Panc1 (cell line): ENCODE measurements around the gene RASSF7.

Source experiments
- POLR2AphosphoS5 ChIP-seq: IDR thresholded peaks from 2 replicates; pipeline ENCODE4 v1.6.1; 2012; ENCODE audit warnings: mild to moderate bottlenecking, low read depth, low read length, moderate library complexity
- SIN3A ChIP-seq: IDR thresholded peaks from 2 replicates; pipeline ENCODE4 v1.6.1; 2012; ENCODE audit warnings: low read depth, mild to moderate bottlenecking, low read length, moderate library complexity, borderline replicate concordance; ENCODE audit not compliant: insufficient read depth
- TF ChIP-seq, protein P1 (sequence below), 2 experiments: IDR thresholded peaks; 2 replicates each; pipeline ENCODE4 v1.6.1; 2011 to 2012; ENCODE audit warnings: low read depth in 2 of 2, control low read depth in 1 of 2, low read length in 1 of 2, mild to moderate bottlenecking in 1 of 2, moderate library complexity in 1 of 2; ENCODE audit not compliant: insufficient read depth in 1 of 2
- TF ChIP-seq, protein P2 (sequence below): fragments of 450-650 bp; IDR thresholded peaks from 2 replicates; pipeline ENCODE4 v1.5.1; 2017; ENCODE audit warnings: mild to moderate bottlenecking

DNA sequence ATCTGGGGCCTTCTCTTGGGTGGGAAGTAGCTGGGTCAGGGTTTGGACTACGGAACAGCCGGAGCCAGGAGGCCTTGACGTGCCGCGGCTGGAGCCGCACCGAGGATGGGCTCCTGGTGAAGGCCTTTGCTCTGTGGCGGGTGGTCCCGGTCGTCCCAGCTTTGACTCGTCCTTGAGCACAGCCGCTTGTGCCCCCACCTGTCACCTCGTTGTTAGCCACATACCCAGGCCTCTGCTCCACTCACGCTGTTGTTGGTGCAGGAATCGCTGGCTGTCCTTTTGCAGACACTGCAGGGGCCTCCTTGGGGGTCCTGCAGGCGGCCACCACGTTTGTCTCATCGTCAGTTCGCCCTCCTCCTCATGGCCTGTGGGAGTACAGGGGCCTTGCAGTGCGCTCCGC is 32.6 kb downstream of the RASSF7 start:
- TF ChIP-seq, protein P1, sequence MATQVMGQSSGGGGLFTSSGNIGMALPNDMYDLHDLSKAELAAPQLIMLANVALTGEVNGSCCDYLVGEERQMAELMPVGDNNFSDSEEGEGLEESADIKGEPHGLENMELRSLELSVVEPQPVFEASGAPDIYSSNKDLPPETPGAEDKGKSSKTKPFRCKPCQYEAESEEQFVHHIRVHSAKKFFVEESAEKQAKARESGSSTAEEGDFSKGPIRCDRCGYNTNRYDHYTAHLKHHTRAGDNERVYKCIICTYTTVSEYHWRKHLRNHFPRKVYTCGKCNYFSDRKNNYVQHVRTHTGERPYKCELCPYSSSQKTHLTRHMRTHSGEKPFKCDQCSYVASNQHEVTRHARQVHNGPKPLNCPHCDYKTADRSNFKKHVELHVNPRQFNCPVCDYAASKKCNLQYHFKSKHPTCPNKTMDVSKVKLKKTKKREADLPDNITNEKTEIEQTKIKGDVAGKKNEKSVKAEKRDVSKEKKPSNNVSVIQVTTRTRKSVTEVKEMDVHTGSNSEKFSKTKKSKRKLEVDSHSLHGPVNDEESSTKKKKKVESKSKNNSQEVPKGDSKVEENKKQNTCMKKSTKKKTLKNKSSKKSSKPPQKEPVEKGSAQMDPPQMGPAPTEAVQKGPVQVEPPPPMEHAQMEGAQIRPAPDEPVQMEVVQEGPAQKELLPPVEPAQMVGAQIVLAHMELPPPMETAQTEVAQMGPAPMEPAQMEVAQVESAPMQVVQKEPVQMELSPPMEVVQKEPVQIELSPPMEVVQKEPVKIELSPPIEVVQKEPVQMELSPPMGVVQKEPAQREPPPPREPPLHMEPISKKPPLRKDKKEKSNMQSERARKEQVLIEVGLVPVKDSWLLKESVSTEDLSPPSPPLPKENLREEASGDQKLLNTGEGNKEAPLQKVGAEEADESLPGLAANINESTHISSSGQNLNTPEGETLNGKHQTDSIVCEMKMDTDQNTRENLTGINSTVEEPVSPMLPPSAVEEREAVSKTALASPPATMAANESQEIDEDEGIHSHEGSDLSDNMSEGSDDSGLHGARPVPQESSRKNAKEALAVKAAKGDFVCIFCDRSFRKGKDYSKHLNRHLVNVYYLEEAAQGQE (IDR thresholded peaks at IDR 0.05; ENCODE audit: insufficient read depth in 1 of 2, low read depth in 2 of 2, low read length in 1 of 2), result no peak
- TF ChIP-seq, protein P2, sequence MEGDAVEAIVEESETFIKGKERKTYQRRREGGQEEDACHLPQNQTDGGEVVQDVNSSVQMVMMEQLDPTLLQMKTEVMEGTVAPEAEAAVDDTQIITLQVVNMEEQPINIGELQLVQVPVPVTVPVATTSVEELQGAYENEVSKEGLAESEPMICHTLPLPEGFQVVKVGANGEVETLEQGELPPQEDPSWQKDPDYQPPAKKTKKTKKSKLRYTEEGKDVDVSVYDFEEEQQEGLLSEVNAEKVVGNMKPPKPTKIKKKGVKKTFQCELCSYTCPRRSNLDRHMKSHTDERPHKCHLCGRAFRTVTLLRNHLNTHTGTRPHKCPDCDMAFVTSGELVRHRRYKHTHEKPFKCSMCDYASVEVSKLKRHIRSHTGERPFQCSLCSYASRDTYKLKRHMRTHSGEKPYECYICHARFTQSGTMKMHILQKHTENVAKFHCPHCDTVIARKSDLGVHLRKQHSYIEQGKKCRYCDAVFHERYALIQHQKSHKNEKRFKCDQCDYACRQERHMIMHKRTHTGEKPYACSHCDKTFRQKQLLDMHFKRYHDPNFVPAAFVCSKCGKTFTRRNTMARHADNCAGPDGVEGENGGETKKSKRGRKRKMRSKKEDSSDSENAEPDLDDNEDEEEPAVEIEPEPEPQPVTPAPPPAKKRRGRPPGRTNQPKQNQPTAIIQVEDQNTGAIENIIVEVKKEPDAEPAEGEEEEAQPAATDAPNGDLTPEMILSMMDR, result no peak
- TF ChIP-seq POLR2AphosphoS5, result no peak
- no peak for TF ChIP-seq SIN3A
